Stomach (tissue), 9 donors: ENCODE data around the gene PKNOX2. TPM values are rescaled to one million over a fixed set of nuclear protein-coding genes. Genes with fewer than 3 reads are reported as not detected.

ENCODE experiments used
- DNase-seq, 2 donors: peaks; one replicate each; pipeline versions ENCODE4 v3.0.0 to v3.0.0-alpha.2; 2013 to 2019
- H3K27ac ChIP-seq, 5 donors: fragments of 200-600 bp in 4 of 5; sonication (generic) in 4 of 5; one replicate each; pipeline ENCODE4 v1.5.1; 2013 to 2019; ENCODE audit warnings: mild to moderate bottlenecking in 1 of 5, moderate library complexity in 1 of 5
- H3K27me3 ChIP-seq, 3 donors: fragments of 200-600 bp; sonication (generic); one replicate each; pipeline ENCODE4 v1.5.1; 2017 to 2019; ENCODE audit warnings: mixed run types in 1 of 3
- H3K36me3 ChIP-seq, 4 donors: fragments of 200-600 bp; sonication (generic); 1 replicate in 3 of 4; 2 replicates in 1 of 4; pipeline ENCODE4 v1.5.1; 2016 to 2019
- H3K4me1 ChIP-seq, 4 donors: fragments of 200-600 bp; sonication (generic); one replicate each; pipeline ENCODE4 v1.5.1; 2016 to 2019
- H3K4me3 ChIP-seq, 4 donors: fragments of 200-600 bp; sonication (generic) in 3 of 4; one replicate each; pipeline ENCODE4 v1.5.1; 2016 to 2019; ENCODE audit warnings: mild to moderate bottlenecking in 1 of 4
- H3K9me3 ChIP-seq, 4 donors: fragments of 200-600 bp; sonication (generic); one replicate each; pipeline ENCODE4 v1.5.1; 2016 to 2019
- EP300 ChIP-seq: sonication (generic); formaldehyde crosslinking; IDR thresholded peaks from one replicate; pipeline ENCODE4 v1.6.1; 2017; ENCODE audit warnings: antibody characterized with exemption
- POLR2A ChIP-seq, 4 donors: fragments of 450-650 bp; IDR thresholded peaks; one replicate each; pipeline ENCODE4 v1.6.1; 2016; ENCODE audit warnings: antibody characterized with exemption in 4 of 4, control low read depth in 2 of 4, mild to moderate bottlenecking in 1 of 4, moderate library complexity in 1 of 4
- POLR2AphosphoS5 ChIP-seq, 3 donors: sonication (generic); formaldehyde crosslinking; IDR thresholded peaks; one replicate each; pipeline ENCODE4 v1.6.1; 2016; ENCODE audit warnings: antibody characterized with exemption in 3 of 3
- WGBS, 5 donors: extraction: QIAGEN DNeasy Blood & Tissue Kit in 3 of 5; methylation state at CpG; one replicate each; pipeline versions ENCODE4 v1.1.5 to v1.1.7; 2013 to 2018; 5-methylcytosine and 5-hydroxymethylcytosine counted together
- intact Hi-C: fragments of 100-400 bp; cut with DNase I; formaldehyde crosslinking; loops from one replicate; pipeline ENCODE4 v1.15.1; 2023; ENCODE audit warnings: low total_unique reads
- polyA plus RNA-seq, 3 donors: library from polyadenylated mRNA; stranded (reverse); fragments of 200-250 nt; gene quantifications; one replicate each; pipeline ENCODE4 v1.2.3, GENCODE V29; 2013
- total RNA-seq, 5 donors: library from RNA; depleted of rRNA; stranded (reverse); fragments of >200 nt; gene quantifications; one replicate each; pipeline versions ENCODE4 v1.1.0 to v1.2.3, GENCODE V29; 2014 to 2016
- TF ChIP-seq, protein P1 (sequence below), 7 experiments: fragments of 450-650 bp in 4 of 7; fragments of 200-600 bp in 3 of 7; sonication (generic) in 3 of 7; IDR thresholded peaks; one replicate each; pipeline ENCODE4 v1.5.1; 2016 to 2019; ENCODE audit warnings: antibody characterized with exemption in 7 of 7, control low read depth in 2 of 7, mild to moderate bottlenecking in 1 of 7
- donor health status: healthy with polysubstance abuse.
- donor health status: Bipolar disorder and iron deficiency.
- donor health status: healthy.

The PKNOX2 gene
- total and polyA plus RNA-seq, 8 donors = 0.83 to 4.9 (median 2.3) TPM; not detected in 1

DNA sequence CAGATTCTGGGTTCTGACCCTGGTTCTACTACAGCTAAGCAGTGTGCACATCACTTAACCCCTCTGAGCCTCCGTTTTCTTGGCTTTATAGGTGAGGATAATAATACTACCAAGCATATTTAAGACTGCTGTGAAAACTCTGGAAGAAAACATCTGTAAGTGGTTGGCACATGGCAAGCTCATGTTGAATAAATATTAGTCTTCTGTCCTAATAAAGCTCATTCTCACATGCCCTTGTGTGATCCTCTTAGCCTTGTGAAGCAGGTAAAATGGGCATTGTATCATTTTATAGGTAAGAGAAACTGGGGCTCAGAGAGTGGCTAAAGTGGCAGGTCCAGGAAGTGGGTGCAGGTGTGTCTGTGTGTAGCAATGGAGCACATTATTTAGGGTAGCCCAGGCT is 8.5 kb downstream of the PKNOX2 start:
- DNase-seq = no peak
- Histone ChIP-seq H3K9me3 (no peaks in the 10 kb centered on the region), H3K36me3 (no peaks in the 10 kb centered on the region), H3K4me1 (peaks cover 14 to 34% (median 30%) of the 10 kb centered on the region in 4 donors), H3K27me3 (peaks cover 0 to 4% (median 0%) of the 10 kb centered on the region in 3 donors), H3K27ac (no peak overlapping the region), H3K4me3 (no peak overlapping the region)
- WGBS, 5 donors = 60 to 80% (median 71%) methylated on average over 1 of the region's 1 CpG
- no peak for TF ChIP-seq POLR2AphosphoS5 (IDR thresholded peaks at IDR 0.05)
- no peak for TF ChIP-seq EP300
- TF ChIP-seq POLR2A (IDR thresholded peaks at IDR 0.05) = no peak
- TF ChIP-seq, protein P1, sequence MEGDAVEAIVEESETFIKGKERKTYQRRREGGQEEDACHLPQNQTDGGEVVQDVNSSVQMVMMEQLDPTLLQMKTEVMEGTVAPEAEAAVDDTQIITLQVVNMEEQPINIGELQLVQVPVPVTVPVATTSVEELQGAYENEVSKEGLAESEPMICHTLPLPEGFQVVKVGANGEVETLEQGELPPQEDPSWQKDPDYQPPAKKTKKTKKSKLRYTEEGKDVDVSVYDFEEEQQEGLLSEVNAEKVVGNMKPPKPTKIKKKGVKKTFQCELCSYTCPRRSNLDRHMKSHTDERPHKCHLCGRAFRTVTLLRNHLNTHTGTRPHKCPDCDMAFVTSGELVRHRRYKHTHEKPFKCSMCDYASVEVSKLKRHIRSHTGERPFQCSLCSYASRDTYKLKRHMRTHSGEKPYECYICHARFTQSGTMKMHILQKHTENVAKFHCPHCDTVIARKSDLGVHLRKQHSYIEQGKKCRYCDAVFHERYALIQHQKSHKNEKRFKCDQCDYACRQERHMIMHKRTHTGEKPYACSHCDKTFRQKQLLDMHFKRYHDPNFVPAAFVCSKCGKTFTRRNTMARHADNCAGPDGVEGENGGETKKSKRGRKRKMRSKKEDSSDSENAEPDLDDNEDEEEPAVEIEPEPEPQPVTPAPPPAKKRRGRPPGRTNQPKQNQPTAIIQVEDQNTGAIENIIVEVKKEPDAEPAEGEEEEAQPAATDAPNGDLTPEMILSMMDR (IDR thresholded peaks at IDR 0.05) = no peak
- intact Hi-C loops = no loop called here

DNA sequence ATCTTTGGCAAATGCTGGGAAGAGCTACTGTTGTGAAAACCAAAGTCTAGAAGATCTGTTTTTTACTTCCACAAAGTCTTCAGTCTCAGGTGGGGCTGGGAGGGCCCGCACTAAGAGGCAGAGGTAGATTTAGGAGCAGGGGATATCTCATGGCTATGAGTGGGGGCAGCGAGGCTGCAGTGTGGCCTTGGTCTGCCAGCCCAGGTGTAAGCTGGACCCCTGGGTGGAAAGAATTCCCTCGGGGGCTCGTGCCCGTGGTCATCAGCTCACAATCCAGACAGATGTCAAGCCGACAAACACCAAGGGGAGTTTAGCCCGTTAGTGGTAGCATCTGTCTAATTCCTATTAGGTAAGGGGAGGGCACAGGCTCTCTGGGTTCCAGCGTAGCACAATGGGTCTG is 9.0 kb downstream of the PKNOX2 start:
- Histone ChIP-seq H3K9me3 (no peaks in the 10 kb centered on the region), H3K4me1 (peaks cover 9 to 29% (median 25%) of the 10 kb centered on the region in 4 donors), H3K4me3 (no peak overlapping the region), H3K36me3 (no peaks in the 10 kb centered on the region), H3K27me3 (peaks cover 0 to 4% (median 0%) of the 10 kb centered on the region in 3 donors), H3K27ac (no peak overlapping the region)
- no peak for DNase-seq
- TF ChIP-seq, protein P1 (IDR thresholded peaks at IDR 0.05) = no peak
- no peak for TF ChIP-seq POLR2AphosphoS5 (IDR thresholded peaks at IDR 0.05)
- no peak for TF ChIP-seq EP300
- no peak for TF ChIP-seq POLR2A (IDR thresholded peaks at IDR 0.05)
- 72 to 87% (median 81%) methylated on average over 3 to 8 of the region's 8 CpGs for WGBS, 5 donors
- intact Hi-C loops = no loop called here

DNA sequence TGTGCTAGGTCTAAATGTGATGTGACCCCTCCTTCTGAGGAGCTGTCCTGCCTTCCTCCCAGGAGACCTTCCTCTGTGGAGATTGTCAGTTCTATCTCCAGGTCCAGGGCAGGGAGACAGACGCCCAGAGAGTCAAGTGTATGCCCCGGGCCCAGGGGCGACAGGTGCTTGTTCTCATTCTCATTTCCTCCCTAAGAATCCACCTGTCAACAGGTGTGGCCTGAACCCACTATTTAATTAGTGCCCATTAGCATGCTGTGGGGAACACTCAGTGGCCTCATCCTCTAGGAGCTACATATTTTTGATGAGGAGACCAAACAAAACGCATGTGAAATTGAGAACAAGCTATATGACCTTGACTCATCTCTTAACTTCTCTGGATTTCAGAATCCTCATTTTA is 9.5 kb downstream of the PKNOX2 start:
- H3K9me3 ChIP-seq = no peaks in the 10 kb centered on the region
- intact Hi-C loops = no loop called here
- no peaks in the 10 kb centered on the region for H3K36me3 ChIP-seq
- peaks cover 0 to 4% (median 0%) of the 10 kb centered on the region in 3 donors for H3K27me3 ChIP-seq
- no peak overlapping the region for H3K27ac ChIP-seq
- no peak for DNase-seq
- TF ChIP-seq, protein P1 (IDR thresholded peaks at IDR 0.05) = no peak
- TF ChIP-seq POLR2AphosphoS5 (IDR thresholded peaks at IDR 0.05) (no peak), POLR2A (IDR thresholded peaks at IDR 0.05) (no peak), EP300 (no peak)
- H3K4me3 ChIP-seq = no peak overlapping the region
- WGBS, 5 donors = 78 to 96% (median 84%) methylated on average over 4 of the region's 4 CpGs
- peaks cover 8 to 24% (median 21%) of the 10 kb centered on the region in 4 donors for H3K4me1 ChIP-seq

DNA sequence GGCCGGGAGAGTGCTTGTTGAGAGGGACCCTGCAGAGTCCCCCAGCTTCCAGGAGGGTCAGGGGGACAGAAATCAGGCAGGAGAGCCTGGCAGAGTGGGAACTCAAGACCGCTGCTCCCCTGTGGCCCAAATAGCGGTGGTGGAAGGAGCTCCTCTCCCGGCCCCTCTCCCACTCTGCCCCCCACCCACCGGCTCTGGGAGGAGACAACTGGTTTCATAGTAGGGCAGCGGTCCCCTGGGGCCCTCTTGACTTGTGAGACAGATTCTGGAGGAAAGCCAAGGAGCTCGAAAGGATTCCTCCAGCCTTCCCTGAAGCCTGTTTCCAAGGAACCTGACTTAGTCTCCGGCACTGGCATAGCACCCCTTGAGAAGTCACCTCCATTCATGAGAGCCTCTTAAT is 10.1 kb downstream of the PKNOX2 start:
- no peak for DNase-seq
- Histone ChIP-seq H3K4me1 (peaks cover 3 to 18% (median 15%) of the 10 kb centered on the region in 4 donors), H3K4me3 (no peak overlapping the region), H3K36me3 (no peaks in the 10 kb centered on the region), H3K27ac (no peak overlapping the region), H3K9me3 (no peaks in the 10 kb centered on the region), H3K27me3 (peaks cover 0 to 4% (median 0%) of the 10 kb centered on the region in 3 donors)
- WGBS, 5 donors = 79 to 92% (median 82%) methylated on average over 8 of the region's 8 CpGs
- intact Hi-C loops = no loop called here
- TF ChIP-seq, protein P1 (IDR thresholded peaks at IDR 0.05) = no peak
- TF ChIP-seq EP300 = no peak
- no peak for TF ChIP-seq POLR2AphosphoS5 (IDR thresholded peaks at IDR 0.05)
- TF ChIP-seq POLR2A (IDR thresholded peaks at IDR 0.05) = no peak
